ENCODE results near the gene HMGN1.
A peak's percentile ranks its signal among the peaks of the same experiment; 100 is the strongest.

HMGN1 gene

DNA sequence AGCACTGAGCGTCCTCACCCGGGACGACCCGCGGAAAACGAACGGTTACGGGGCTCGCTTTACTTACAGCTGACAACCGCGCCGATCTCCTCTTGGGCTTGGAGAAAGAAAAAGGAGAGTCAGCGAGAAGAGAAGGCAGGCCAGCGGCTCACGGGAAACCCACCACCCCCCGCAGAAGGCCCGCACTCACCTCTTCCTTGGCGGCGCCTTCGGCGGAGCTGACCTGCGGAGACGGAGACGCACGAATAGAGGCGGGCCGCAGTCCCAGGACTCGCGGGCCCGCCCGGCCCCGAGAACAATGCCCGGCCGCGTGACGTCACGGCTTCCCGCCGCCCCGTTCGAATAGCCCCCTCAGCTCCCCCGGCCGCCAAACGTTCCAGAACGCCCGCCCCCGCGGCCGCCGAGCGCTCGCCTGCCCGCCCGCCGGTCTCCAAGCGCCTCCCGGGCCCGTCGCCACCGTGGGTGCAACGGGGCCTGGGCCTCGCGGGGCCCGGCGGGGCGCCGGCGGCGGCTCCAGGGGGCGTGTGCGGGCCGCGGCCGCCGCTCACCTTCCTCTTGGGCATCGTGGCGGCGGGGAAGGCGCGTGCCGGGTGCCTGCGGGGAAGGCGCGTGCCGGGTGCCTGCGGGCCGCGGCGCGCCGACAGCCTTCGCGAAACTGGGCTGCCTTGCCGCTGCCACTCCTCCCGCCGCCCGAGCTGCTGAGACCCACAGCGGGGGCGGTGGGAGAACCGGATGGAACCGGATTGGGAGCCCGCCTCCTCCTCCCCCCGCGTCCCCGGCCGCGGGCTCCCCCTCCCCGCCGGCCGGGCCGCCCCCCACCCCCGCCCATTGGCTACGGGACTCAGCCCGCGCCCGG, at the start of gene HMGN1:
TSS of gene HMGN1 (minus strand) at position 734 of the 856 bp plus-strand sequence. CDS start at position 563, 171 bp downstream.
- peak; percentile 68; the same call in 1 of the 2 replicates for TF ChIP-seq TAF1 (IDR thresholded peaks at IDR 0.05; ENCODE audit: low read depth)
- TF ChIP-seq CREB1 (IDR thresholded peaks at IDR 0.05; ENCODE audit: low read depth), result no peak; the same call in 1 of the 2 replicates
- no peak for TF ChIP-seq USF1 (IDR thresholded peaks at IDR 0.05)
- TF ChIP-seq ZBTB7A (IDR thresholded peaks at IDR 0.05; ENCODE audit: low read depth), result 0 out of 2 replicates have a peak, but pooled peaks have one; percentile 36
- 0 out of 2 replicates have a peak, but pooled peaks have one; percentile 20 for TF ChIP-seq TEAD4 (IDR thresholded peaks at IDR 0.05)
- TF ChIP-seq EP300 (IDR thresholded peaks at IDR 0.05; ENCODE audit: borderline replicate concordance), result no peak
- no peak for TF ChIP-seq CEBPB (IDR thresholded peaks at IDR 0.05)
- TF ChIP-seq TCF12 (IDR thresholded peaks at IDR 0.05; ENCODE audit: low read depth), result no peak
- no peak for TF ChIP-seq FOXM1 (IDR thresholded peaks at IDR 0.05; ENCODE audit: borderline replicate concordance, low read depth)
- peak; percentile 93 for TF ChIP-seq EGR1 (IDR thresholded peaks at IDR 0.05)
- TF ChIP-seq, protein P1, sequence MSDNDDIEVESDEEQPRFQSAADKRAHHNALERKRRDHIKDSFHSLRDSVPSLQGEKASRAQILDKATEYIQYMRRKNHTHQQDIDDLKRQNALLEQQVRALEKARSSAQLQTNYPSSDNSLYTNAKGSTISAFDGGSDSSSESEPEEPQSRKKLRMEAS (IDR thresholded peaks at IDR 0.05), result peak; percentile 62
- TF ChIP-seq NFIC (IDR thresholded peaks at IDR 0.05), result no peak
- TF ChIP-seq RAD21 (IDR thresholded peaks at IDR 0.05; ENCODE audit: low read depth), result no peak
- 0 out of 2 replicates have a peak, but pooled peaks have one; percentile 4 for TF ChIP-seq REST (IDR thresholded peaks at IDR 0.05; ENCODE audit: low read depth)

DNA sequence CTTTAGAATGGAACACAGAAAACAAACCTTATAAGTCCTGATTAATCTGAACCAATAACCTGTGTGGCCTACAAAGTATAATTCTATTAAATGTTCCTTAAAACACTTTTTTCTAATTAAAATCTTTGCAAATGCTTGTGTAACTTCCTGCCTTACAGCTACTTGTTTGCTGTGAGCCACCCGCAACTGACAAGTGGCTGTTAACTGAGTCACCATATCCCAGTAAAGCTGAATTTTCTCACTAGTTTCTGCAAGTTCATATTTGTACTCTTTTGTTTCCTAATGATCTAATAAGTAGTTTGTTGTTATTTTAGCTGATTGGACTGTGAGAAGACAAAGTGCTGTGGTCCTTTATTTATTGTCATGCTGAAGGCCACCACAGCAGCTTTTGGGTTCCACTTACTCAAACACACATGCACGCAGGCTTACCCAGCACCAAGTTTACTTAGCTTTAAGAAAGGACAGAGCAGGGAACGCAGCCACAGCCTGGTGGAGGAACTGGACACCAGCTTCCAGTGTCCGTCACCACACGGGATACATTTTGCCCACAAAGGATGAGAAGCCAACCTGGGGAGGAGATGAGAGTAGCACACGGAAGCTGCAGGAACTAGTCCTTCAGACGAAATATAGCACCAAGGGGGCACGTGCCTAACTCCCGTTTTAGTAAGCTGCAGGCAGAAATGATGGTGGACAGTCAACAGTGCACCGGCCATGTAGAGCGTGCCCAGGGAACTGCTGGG, 48.9 kb upstream of the HMGN1 start:
- TF ChIP-seq TAF1 (IDR thresholded peaks at IDR 0.05; ENCODE audit: low read depth), result no peak
- no peak for TF ChIP-seq EGR1 (IDR thresholded peaks at IDR 0.05)
- no peak for TF ChIP-seq TEAD4 (IDR thresholded peaks at IDR 0.05)
- no peak for TF ChIP-seq NFIC (IDR thresholded peaks at IDR 0.05)
- no peak for TF ChIP-seq RAD21 (IDR thresholded peaks at IDR 0.05; ENCODE audit: low read depth)
- TF ChIP-seq USF1 (IDR thresholded peaks at IDR 0.05), result no peak

- no peak for TF ChIP-seq USF1 (IDR thresholded peaks at IDR 0.05)
- TF ChIP-seq REST (IDR thresholded peaks at IDR 0.05; ENCODE audit: low read depth), result no peak
- TF ChIP-seq CREB1 (IDR thresholded peaks at IDR 0.05; ENCODE audit: low read depth), result no peak
- no peak for TF ChIP-seq TCF12 (IDR thresholded peaks at IDR 0.05; ENCODE audit: low read depth)
- no peak for TF ChIP-seq TEAD4 (IDR thresholded peaks at IDR 0.05)
- no peak for TF ChIP-seq FOXM1 (IDR thresholded peaks at IDR 0.05; ENCODE audit: borderline replicate concordance, low read depth)
- no peak for TF ChIP-seq EGR1 (IDR thresholded peaks at IDR 0.05)
- TF ChIP-seq CEBPB (IDR thresholded peaks at IDR 0.05), result no peak
- TF ChIP-seq ZBTB7A (IDR thresholded peaks at IDR 0.05; ENCODE audit: low read depth), result no peak
- no peak for TF ChIP-seq RAD21 (IDR thresholded peaks at IDR 0.05; ENCODE audit: low read depth)
- TF ChIP-seq EP300 (IDR thresholded peaks at IDR 0.05; ENCODE audit: borderline replicate concordance), result no peak
- no peak for TF ChIP-seq YY1 (IDR thresholded peaks at IDR 0.05; ENCODE audit: low read depth)
These were observed 44.1 kb upstream of the HMGN1 start for GRCh38 chr21:39392981-39393380.

- no peak for TF ChIP-seq ZBTB7A (IDR thresholded peaks at IDR 0.05; ENCODE audit: low read depth)
- no peak for TF ChIP-seq FOXM1 (IDR thresholded peaks at IDR 0.05; ENCODE audit: borderline replicate concordance, low read depth)
- no peak for TF ChIP-seq TAF1 (IDR thresholded peaks at IDR 0.05; ENCODE audit: low read depth)
- no peak for TF ChIP-seq YY1 (IDR thresholded peaks at IDR 0.05; ENCODE audit: low read depth)
- no peak for TF ChIP-seq CEBPB (IDR thresholded peaks at IDR 0.05)
- no peak for TF ChIP-seq EGR1 (IDR thresholded peaks at IDR 0.05)
These were observed 41.4 kb upstream of the HMGN1 start for GRCh38 chr21:39390212-39390765.

- TF ChIP-seq FOXM1 (IDR thresholded peaks at IDR 0.05; ENCODE audit: borderline replicate concordance, low read depth) (no peak), USF1 (IDR thresholded peaks at IDR 0.05) (no peak), NFIC (IDR thresholded peaks at IDR 0.05) (no peak), EGR1 (IDR thresholded peaks at IDR 0.05) (no peak), YY1 (IDR thresholded peaks at IDR 0.05; ENCODE audit: low read depth) (no peak), TEAD4 (IDR thresholded peaks at IDR 0.05) (no peak)
- TF ChIP-seq, protein P1 (IDR thresholded peaks at IDR 0.05), result no peak
These were observed 39.9 kb upstream of the HMGN1 start for GRCh38 chr21:39388811-39389155.

Data from Ishikawa (cell line).